Loucy (cell line): ENCODE results near the gene PON1.

Experiments used
- H2AFZ ChIP-seq: fragments of 200-600 bp; sonication (generic); 2 replicates; pipeline ENCODE4 v1.6.0; 2016; ENCODE audit warnings: antibody characterized with exemption, mild to moderate bottlenecking, low read length, moderate library complexity
- H3F3A ChIP-seq: fragments of 200-600 bp; 2 replicates; pipeline ENCODE4 v1.6.0; 2016; ENCODE audit warnings: antibody characterized with exemption, low read depth, mild to moderate bottlenecking
- H3K27me3 ChIP-seq: fragments of 200-600 bp; sonication (generic); 2 replicates; pipeline ENCODE4 v1.6.1; 2014; ENCODE audit warnings: low read length, mild to moderate bottlenecking; ENCODE audit not compliant: insufficient read depth, poor library complexity, severe bottlenecking
- H3K36me3 ChIP-seq: fragments of 200-600 bp; sonication (generic); 2 replicates; pipeline ENCODE4 v1.6.1; 2016; ENCODE audit warnings: low read length; ENCODE audit not compliant: insufficient read depth
- H3K4me1 ChIP-seq: fragments of 200-600 bp; sonication (generic); 2 replicates; pipeline ENCODE4 v1.5.1; 2014; ENCODE audit warnings: low read length, mild to moderate bottlenecking; ENCODE audit not compliant: insufficient read depth, poor library complexity, severe bottlenecking
- H3K4me2 ChIP-seq: fragments of 200-600 bp; sonication (generic); 2 replicates; pipeline ENCODE4 v1.6.0; 2014; ENCODE audit warnings: antibody characterized with exemption, low read length, low read depth, mild to moderate bottlenecking; ENCODE audit not compliant: poor library complexity, severe bottlenecking
- H3K4me3 ChIP-seq: fragments of 200-600 bp; sonication (generic); 2 replicates; pipeline ENCODE4 v1.5.1; 2014; ENCODE audit warnings: low read length, mild to moderate bottlenecking, mixed read lengths; ENCODE audit not compliant: poor library complexity, severe bottlenecking
- H3K79me2 ChIP-seq: fragments of 200-600 bp; sonication (generic); 2 replicates; pipeline ENCODE4 v1.6.1; 2014; ENCODE audit warnings: low read length; ENCODE audit not compliant: insufficient read depth
- H3K9ac ChIP-seq: fragments of 200-600 bp; sonication (generic); 2 replicates; pipeline ENCODE4 v1.6.0; 2014; ENCODE audit warnings: mild to moderate bottlenecking, low read depth, low read length, moderate library complexity; ENCODE audit not compliant: poor library complexity, severe bottlenecking
- H3K9me2 ChIP-seq: fragments of 200-600 bp; sonication (generic); replicated peaks from 2 replicates; pipeline ENCODE4 v1.6.1; 2016; ENCODE audit warnings: low read depth, low read length, mixed read lengths
- H3K9me3 ChIP-seq: fragments of 200-600 bp; sonication (generic); 2 replicates; pipeline ENCODE4 v1.6.1; 2014; ENCODE audit warnings: mild to moderate bottlenecking, antibody characterized with exemption, low read length, low read depth; ENCODE audit not compliant: insufficient read depth
- H4K20me1 ChIP-seq: fragments of 200-600 bp; sonication (generic); 2 replicates; pipeline ENCODE4 v1.6.0; 2014; ENCODE audit warnings: antibody characterized with exemption, low read length, mild to moderate bottlenecking; ENCODE audit not compliant: insufficient read depth, poor library complexity, severe bottlenecking
- CTCF ChIP-seq: fragments of 200-600 bp; sonication (generic); conservative IDR thresholded peaks from 2 replicates; pipeline ENCODE4 v1.5.1; 2014; ENCODE audit warnings: mild to moderate bottlenecking, antibody characterized with exemption, low read length
- EZH2phosphoT487 ChIP-seq: fragments of 200-600 bp; IDR thresholded peaks from 2 replicates; pipeline ENCODE4 v1.6.1; 2018; ENCODE audit warnings: antibody characterized with exemption, mild to moderate bottlenecking, moderate library complexity, borderline replicate concordance

The PON1 gene

GRCh38 chr7:95286096-95286495, 38.2 kb downstream of the PON1 start:
- Histone ChIP-seq H3K9me2 (no peaks in the 10 kb centered on the region), H3K9ac (no peak overlapping the region), H3K79me2 (no peaks in the 10 kb centered on the region), H3F3A (no peaks in the 10 kb centered on the region), H3K4me3 (no peak overlapping the region), H3K4me2 (no peak overlapping the region), H4K20me1 (no peaks in the 10 kb centered on the region), H3K36me3 (no peaks in the 10 kb centered on the region), H3K4me1 (no peaks in the 10 kb centered on the region), H3K27me3 (no peaks in the 10 kb centered on the region), H2AFZ (no peak overlapping the region), H3K9me3 (no peaks in the 10 kb centered on the region)
- TF ChIP-seq CTCF: no peak
- TF ChIP-seq EZH2phosphoT487: no peak

GRCh38 chr7:95279417-95279816, 44.9 kb downstream of the PON1 start:
- no peak overlapping the region for H3K4me3 ChIP-seq
- H4K20me1 ChIP-seq: no peaks in the 10 kb centered on the region
- no peak overlapping the region for H3K4me2 ChIP-seq
- H3K9me2 ChIP-seq: no peaks in the 10 kb centered on the region
- no peaks in the 10 kb centered on the region for H3K79me2 ChIP-seq
- no peaks in the 10 kb centered on the region for H3K9me3 ChIP-seq
- TF ChIP-seq EZH2phosphoT487: no peak
- TF ChIP-seq CTCF: no peak
- H2AFZ ChIP-seq: no peak overlapping the region
- no peaks in the 10 kb centered on the region for H3F3A ChIP-seq
- no peaks in the 10 kb centered on the region for H3K36me3 ChIP-seq
- H3K9ac ChIP-seq: no peak overlapping the region
- H3K27me3 ChIP-seq: no peaks in the 10 kb centered on the region
- no peaks in the 10 kb centered on the region for H3K4me1 ChIP-seq

GRCh38 chr7:95276114-95276513, 48.2 kb downstream of the PON1 start:
- Histone ChIP-seq H3K9me3 (no peaks in the 10 kb centered on the region), H4K20me1 (no peaks in the 10 kb centered on the region), H3F3A (no peaks in the 10 kb centered on the region), H2AFZ (no peak overlapping the region), H3K9me2 (no peaks in the 10 kb centered on the region), H3K9ac (no peak overlapping the region), H3K4me3 (no peak overlapping the region), H3K4me1 (no peaks in the 10 kb centered on the region), H3K27me3 (no peaks in the 10 kb centered on the region), H3K36me3 (no peaks in the 10 kb centered on the region), H3K79me2 (no peaks in the 10 kb centered on the region), H3K4me2 (no peak overlapping the region)
- no peak for TF ChIP-seq EZH2phosphoT487
- no peak for TF ChIP-seq CTCF
